ENCODE measurements around the gene SDCBP2. TPM values are rescaled to one million over a fixed set of nuclear protein-coding genes. Genes with fewer than 3 reads are reported as not detected.
A peak's percentile ranks its signal among the peaks of the same experiment; 100 is the strongest.

Gene SDCBP2
- total and polyA plus RNA-seq, 2 donors (not counting 1 experiment from before 2014, with no cell fraction given) = 1.2 to 1.3 TPM

GRCh38 chr20:1266167-1266973 is 62.6 kb downstream of the SDCBP2 start, which contains the start of gene SNPH:
SNPH (plus strand) TSS chr20:1266294; CDS start chr20:1296240, 29,946 bp downstream.
- Mint-ChIP-seq H3K9me3 (ENCODE audit: insufficient read depth) (no peaks in the 10 kb centered on the region), H3K27me3 (peaks cover 8% of the 10 kb centered on the region), H3K27ac (peak within 1 kb of the TSS; percentile 79), H3K4me3 (peak within 1 kb of the TSS; percentile 91), H3K4me1 (peaks cover 13% of the 10 kb centered on the region)
- WGBS (ENCODE audit: insufficient coverage) = under 1% methylated on average over 58 of the region's 61 CpGs
- H3K4me3 ChIP-seq (ENCODE audit: control extremely low read depth in 1 of 5, extremely low read depth in 1 of 5, insufficient read depth in 1 of 5, low read depth in 2 of 5, low read length in 4 of 5) = peak within 1 kb of the TSS; percentile 3 to 70 (median 54)
- peak within 1 kb of the TSS; percentile 61 for H3K9ac ChIP-seq (ENCODE audit: low read length)
- H3K4me1 ChIP-seq (ENCODE audit: control insufficient read depth in 2 of 2, insufficient read depth in 2 of 2, low read length in 2 of 2) = peaks cover 9 to 15% of the 10 kb centered on the region in 2 donors
- no peak for TF ChIP-seq CTCF (IDR thresholded peaks at IDR 0.05)
- H3K79me2 ChIP-seq (ENCODE audit: control insufficient read depth, insufficient read depth, low read length) = no peaks in the 10 kb centered on the region
- H2AFZ ChIP-seq (ENCODE audit: insufficient read depth, low read depth, low read length, poor library complexity, severe bottlenecking) = peak within 1 kb of the TSS; percentile 85
- no peaks in the 10 kb centered on the region for H4K20me1 ChIP-seq (ENCODE audit: control insufficient read depth, insufficient read depth, low read length, poor library complexity, severe bottlenecking)
- POLR2A ChIA-PET = interaction anchor here (0.6 kb wide), 1 partner anchor 1583 kb away, joined by 3 read pairs; no protein-coding TSS in a partner anchor
- intact Hi-C loops (cut with micrococcal nuclease) = loop anchor here (1.0 to 5.0 kb wide), 2 partner anchors 59 to 149 kb away; partner anchors contain the start of gene PSMF1
- peaks cover 2 to 8% (median 7%) of the 10 kb centered on the region in 3 donors for H3K9me3 ChIP-seq (ENCODE audit: control extremely low read depth in 1 of 3, control insufficient read depth in 2 of 3, insufficient read depth in 1 of 3, low read length in 2 of 3)
- H3K27me3 ChIP-seq (replicated peaks in 1 of 4; ENCODE audit: control extremely low read depth in 1 of 4, control insufficient read depth in 3 of 4, insufficient read depth in 4 of 4, low read length in 3 of 4) = peaks cover 0 to 17% (median 9%) of the 10 kb centered on the region in 4 experiments
- ATAC-seq (ENCODE audit: low read depth) (peak; percentile 89), DNase-seq (peak; percentile 76)
- CTCF ChIA-PET = interaction anchor here (0.6 to 1.5 kb wide), 6 partner anchors 12 to 237 kb away, joined by 3 to 7 read pairs (median 4); partner anchors contain the start of gene NSFL1C
- peak within 1 kb of the TSS; percentile 91 for H3K4me2 ChIP-seq (replicated peaks; ENCODE audit: low read depth, low read length, poor library complexity, severe bottlenecking)
- no peaks in the 10 kb centered on the region for H3K36me3 ChIP-seq (replicated peaks in 1 of 2; ENCODE audit: control extremely low read depth in 1 of 2, control insufficient read depth in 1 of 2, extremely low read depth in 1 of 2, insufficient read depth in 2 of 2, low read length in 1 of 2)
- H3K27ac ChIP-seq (ENCODE audit: low read length in 2 of 2) = no peak within 1 kb of the TSS

GRCh38 chr20:1265916-1266166 is 63.1 kb downstream of the SDCBP2 start:
- TF ChIP-seq CTCF (IDR thresholded peaks at IDR 0.05) (no peak), EZH2 (IDR thresholded peaks at IDR 0.05; ENCODE audit: borderline replicate concordance, insufficient read depth, low read depth, low read length, poor library complexity, severe bottlenecking) (no peak)
- 0% methylated on average over 1 of the region's 10 CpGs for WGBS (ENCODE audit: insufficient coverage)
- peak overlapping the region; percentile 91 for H3K4me2 ChIP-seq (replicated peaks; ENCODE audit: low read depth, low read length, poor library complexity, severe bottlenecking)
- no peaks in the 10 kb centered on the region for H3K79me2 ChIP-seq (ENCODE audit: control insufficient read depth, insufficient read depth, low read length)
- peaks cover 2 to 8% (median 7%) of the 10 kb centered on the region in 3 donors for H3K9me3 ChIP-seq (ENCODE audit: control extremely low read depth in 1 of 3, control insufficient read depth in 2 of 3, insufficient read depth in 1 of 3, low read length in 2 of 3)
- intact Hi-C loops (cut with micrococcal nuclease) = loop anchor here (1.0 to 5.0 kb wide), 2 partner anchors 59 to 149 kb away; partner anchors contain the start of gene PSMF1
- no peak for ATAC-seq (ENCODE audit: low read depth)
- Mint-ChIP-seq H3K9me3 (ENCODE audit: insufficient read depth) (no peaks in the 10 kb centered on the region), H3K4me3 (peak overlapping the region; percentile 91), H3K27ac (peak overlapping the region; percentile 79), H3K27me3 (peaks cover 10% of the 10 kb centered on the region), H3K4me1 (peaks cover 13% of the 10 kb centered on the region)
- peaks cover 9 to 15% of the 10 kb centered on the region in 2 donors for H3K4me1 ChIP-seq (ENCODE audit: control insufficient read depth in 2 of 2, insufficient read depth in 2 of 2, low read length in 2 of 2)
- ChIA-PET CTCF (interaction anchor here (0.6 to 1.5 kb wide), 6 partner anchors 11 to 238 kb away, joined by 3 to 7 read pairs (median 4); partner anchors contain the start of gene NSFL1C), POLR2A (interaction anchor here (0.6 kb wide), 1 partner anchor 1583 kb away, joined by 3 read pairs; no protein-coding TSS in a partner anchor)
- H3K27me3 ChIP-seq (replicated peaks in 1 of 4; ENCODE audit: control extremely low read depth in 1 of 4, control insufficient read depth in 3 of 4, insufficient read depth in 4 of 4, low read length in 3 of 4) = peaks cover 0 to 17% (median 9%) of the 10 kb centered on the region in 4 experiments
- H3K36me3 ChIP-seq (replicated peaks in 1 of 2; ENCODE audit: control extremely low read depth in 1 of 2, control insufficient read depth in 1 of 2, extremely low read depth in 1 of 2, insufficient read depth in 2 of 2, low read length in 1 of 2) = no peaks in the 10 kb centered on the region
- H3K27ac ChIP-seq (ENCODE audit: low read length in 2 of 2) = no peak overlapping the region
- peak overlapping the region; percentile 85 for H2AFZ ChIP-seq (ENCODE audit: insufficient read depth, low read depth, low read length, poor library complexity, severe bottlenecking)
- no peak for DNase-seq
- peak overlapping the region; percentile 61 for H3K9ac ChIP-seq (ENCODE audit: low read length)
- H4K20me1 ChIP-seq (ENCODE audit: control insufficient read depth, insufficient read depth, low read length, poor library complexity, severe bottlenecking) = no peaks in the 10 kb centered on the region
- peak overlapping the region; percentile 3 to 70 (median 54) for H3K4me3 ChIP-seq (ENCODE audit: control extremely low read depth in 1 of 5, extremely low read depth in 1 of 5, insufficient read depth in 1 of 5, low read depth in 2 of 5, low read length in 4 of 5)
